OCI-LY3 (cell line): ENCODE data around the gene NRG4.

Source experiments
- H2AFZ ChIP-seq: fragments of 200-600, 300-600 bp; shearing (Covaris generic); 2 replicates; pipeline ENCODE4 v1.6.0; 2014; ENCODE audit warnings: antibody characterized with exemption, low read depth, low read length
- H3K27ac ChIP-seq: fragments of 200-600, 300-600 bp; sonication (generic); 2 replicates; pipeline ENCODE4 v1.5.1; 2014; ENCODE audit warnings: mild to moderate bottlenecking, low read length, moderate library complexity, mixed read lengths
- H3K27me3 ChIP-seq: fragments of 200-600, 300-600 bp; sonication (generic); 2 replicates; pipeline ENCODE4 v1.6.1; 2014; ENCODE audit warnings: low read depth, low read length, mixed read lengths
- H3K36me3 ChIP-seq: fragments of 200-600, 300-600 bp; sonication (generic); replicated peaks from 2 replicates; pipeline ENCODE3; 2014; ENCODE audit warnings: low read depth, low read length, mixed read lengths
- H3K4me1 ChIP-seq: fragments of 300-600, 200-600 bp; sonication (generic); 2 replicates; pipeline ENCODE4 v1.6.1; 2014; ENCODE audit warnings: low read length, mixed read lengths
- H3K4me2 ChIP-seq: fragments of 200-600, 300-600 bp; sonication (generic); 2 replicates; pipeline ENCODE4 v1.6.1; 2014; ENCODE audit warnings: low read length, mixed read lengths
- H3K4me3 ChIP-seq: fragments of 300-600, 200-600 bp; sonication (generic); 2 replicates; pipeline ENCODE4 v1.5.1; 2014; ENCODE audit warnings: antibody characterized with exemption, mild to moderate bottlenecking, low read length, moderate library complexity
- H3K79me2 ChIP-seq: fragments of 300-600, 200-600 bp; shearing (Covaris generic); 2 replicates; pipeline ENCODE4 v1.6.1; 2014; ENCODE audit warnings: mild to moderate bottlenecking, low read length, mixed read lengths
- H3K9ac ChIP-seq: fragments of 300-600, 200-600 bp; shearing (Covaris generic); 2 replicates; pipeline ENCODE4 v1.6.0; 2014; ENCODE audit warnings: mild to moderate bottlenecking, low read length, moderate library complexity
- H3K9me3 ChIP-seq: fragments of 200-600, 300-600 bp; shearing (Covaris generic); 2 replicates; pipeline ENCODE4 v1.6.1; 2014; ENCODE audit warnings: low read length, mixed read lengths; ENCODE audit not compliant: insufficient read depth
- H4K20me1 ChIP-seq: fragments of 200-600, 300-600 bp; sonication (generic); 2 replicates; pipeline ENCODE4 v1.6.1; 2016; ENCODE audit warnings: low read length, mixed read lengths; ENCODE audit not compliant: insufficient read depth
- CTCF ChIP-seq: fragments of 200-600, 300-600 bp; sonication (generic); IDR thresholded peaks from 2 replicates; pipeline ENCODE4 v1.5.1; 2014; ENCODE audit warnings: antibody characterized with exemption, low read length, low read depth
- EZH2phosphoT487 ChIP-seq: fragments of 200-600 bp; shearing (Covaris generic); IDR thresholded peaks from 2 replicates; pipeline ENCODE4 v1.6.1; 2018; ENCODE audit warnings: antibody characterized with exemption, mixed run types, low read depth

Gene NRG4

DNA sequence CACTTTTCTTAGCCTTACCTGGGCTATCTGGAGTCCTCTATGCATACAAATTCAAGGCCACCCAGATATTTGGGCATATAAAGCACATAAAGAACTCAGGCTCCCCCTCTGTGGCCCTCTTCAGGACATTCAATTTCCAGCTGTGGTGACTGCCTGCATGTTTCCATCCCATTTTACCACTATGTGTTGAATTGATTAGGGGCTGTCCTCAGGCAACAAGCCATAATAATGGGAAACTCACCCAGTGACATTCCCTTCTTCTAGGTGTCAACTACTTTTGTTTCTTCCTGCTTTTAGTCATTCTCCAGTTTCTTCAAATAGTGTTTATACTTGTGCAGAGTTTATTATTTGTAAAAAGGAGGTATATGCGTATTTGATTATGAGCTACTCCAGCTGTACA is 18.0 kb downstream of the NRG4 start:
- Histone ChIP-seq H3K4me3 (no peak overlapping the region), H3K9ac (no peak overlapping the region), H3K27ac (no peak overlapping the region), H3K36me3 (peaks cover 7% of the 10 kb centered on the region), H3K4me1 (no peaks in the 10 kb centered on the region), H2AFZ (no peak overlapping the region), H3K27me3 (no peaks in the 10 kb centered on the region), H3K79me2 (no peaks in the 10 kb centered on the region), H3K4me2 (no peak overlapping the region), H3K9me3 (no peaks in the 10 kb centered on the region), H4K20me1 (no peaks in the 10 kb centered on the region)
- TF ChIP-seq CTCF: no peak
- TF ChIP-seq EZH2phosphoT487: no peak

DNA sequence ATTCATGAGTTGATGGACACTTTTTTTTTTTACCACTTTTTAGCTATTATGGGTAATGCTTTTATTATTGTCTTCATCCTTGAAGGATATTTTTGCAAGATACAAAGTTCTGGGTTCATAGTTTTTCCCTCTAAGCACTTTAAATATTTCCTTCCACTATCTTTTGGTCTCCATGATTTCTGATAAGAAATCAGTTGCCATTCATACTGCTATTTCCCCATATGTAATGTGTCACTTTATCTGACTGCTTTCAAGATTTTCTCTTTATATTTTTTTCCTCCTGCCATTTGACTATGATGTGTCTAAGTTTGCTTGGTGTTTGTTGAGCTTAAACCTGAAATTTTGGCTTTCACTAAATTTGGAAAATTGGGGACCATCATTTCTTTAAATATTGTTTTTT is 19.3 kb downstream of the NRG4 start:
- Histone ChIP-seq H3K9me3 (no peaks in the 10 kb centered on the region), H2AFZ (no peak overlapping the region), H3K4me3 (no peak overlapping the region), H3K36me3 (peaks cover 7% of the 10 kb centered on the region), H3K27ac (no peak overlapping the region), H3K27me3 (no peaks in the 10 kb centered on the region), H3K4me2 (no peak overlapping the region), H3K9ac (no peak overlapping the region), H3K79me2 (no peaks in the 10 kb centered on the region), H4K20me1 (no peaks in the 10 kb centered on the region), H3K4me1 (no peaks in the 10 kb centered on the region)
- no peak for TF ChIP-seq EZH2phosphoT487
- no peak for TF ChIP-seq CTCF

DNA sequence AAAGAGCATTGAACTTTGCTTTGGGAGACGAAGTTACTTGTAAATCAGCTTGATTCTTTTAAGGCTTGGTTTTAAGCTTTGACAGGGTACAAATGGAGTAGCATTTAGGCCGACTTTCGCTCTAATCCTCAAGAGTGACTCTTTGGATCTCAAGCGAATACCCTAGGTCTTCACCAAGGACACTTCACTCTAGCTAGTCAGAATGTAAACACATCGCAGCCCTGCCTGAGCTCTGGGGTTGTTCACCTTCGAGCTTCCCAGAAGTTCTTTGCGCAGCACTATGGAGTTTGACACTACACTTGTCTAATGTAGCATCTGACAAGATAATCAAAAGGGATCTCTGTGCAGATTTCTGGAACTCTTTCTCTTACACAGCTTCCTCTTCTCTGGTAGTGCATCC is 22.3 kb downstream of the NRG4 start:
- Histone ChIP-seq H3K9ac (no peak overlapping the region), H3K36me3 (peaks cover 7% of the 10 kb centered on the region), H2AFZ (no peak overlapping the region), H3K27ac (no peak overlapping the region), H3K9me3 (no peaks in the 10 kb centered on the region), H3K27me3 (no peaks in the 10 kb centered on the region), H3K79me2 (no peaks in the 10 kb centered on the region), H3K4me3 (no peak overlapping the region), H4K20me1 (no peaks in the 10 kb centered on the region), H3K4me1 (no peaks in the 10 kb centered on the region), H3K4me2 (no peak overlapping the region)
- TF ChIP-seq EZH2phosphoT487 (no peak), CTCF (no peak)

DNA sequence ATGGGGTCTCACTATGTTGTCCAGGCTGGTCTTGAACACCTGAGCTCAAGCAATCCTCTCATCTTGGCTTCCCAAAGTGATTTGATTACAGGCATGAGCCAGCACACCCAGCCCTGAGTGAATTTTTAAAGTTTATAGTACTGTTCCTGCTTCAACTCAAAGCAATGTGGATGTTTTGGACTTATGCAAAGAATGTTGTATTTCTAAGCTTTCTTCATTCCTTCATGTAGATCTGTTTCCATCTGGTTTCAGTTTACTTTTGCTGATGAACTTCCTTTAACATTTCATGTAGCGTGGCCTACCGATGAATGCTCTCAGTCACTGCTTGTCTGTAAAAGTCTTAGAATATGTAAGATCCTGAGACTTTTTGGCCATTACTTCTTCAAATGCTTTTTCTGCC is 23.2 kb downstream of the NRG4 start:
- H3K79me2 ChIP-seq: no peaks in the 10 kb centered on the region

More for the DNA sequence above, 23.2 kb downstream of the NRG4 start:
- no peak overlapping the region for H3K27ac ChIP-seq
- no peaks in the 10 kb centered on the region for H3K27me3 ChIP-seq
- no peak overlapping the region for H3K4me3 ChIP-seq
- no peaks in the 10 kb centered on the region for H3K4me1 ChIP-seq
- H3K4me2 ChIP-seq: no peak overlapping the region
- H2AFZ ChIP-seq: no peak overlapping the region
- H3K9me3 ChIP-seq: no peaks in the 10 kb centered on the region
- H3K9ac ChIP-seq: no peak overlapping the region
- H3K36me3 ChIP-seq: peaks cover 3% of the 10 kb centered on the region
- H4K20me1 ChIP-seq: no peaks in the 10 kb centered on the region
- TF ChIP-seq CTCF: no peak
- TF ChIP-seq EZH2phosphoT487: no peak
